Gastrocnemius medialis (tissue), 4 donors: ENCODE data around the gene HOATZ. TPM values are rescaled to one million over a fixed set of nuclear protein-coding genes. Genes with fewer than 3 reads are reported as not detected.

Experiments
- ATAC-seq, 2 donors: fragments of 150-250 bp; one replicate each; pipeline ENCODE4 v1.9.1; 2016
- DNase-seq, 2 donors: peaks; one replicate each; pipeline ENCODE4 v3.0.0-alpha.2; 2019
- H3K27ac ChIP-seq, 4 donors: fragments of 200-600 bp; sonication (generic); 1 replicate in 1 of 4; 2 replicates in 3 of 4; pipeline ENCODE4 v1.5.1; 2016 to 2018; ENCODE audit warnings: mild to moderate bottlenecking in 2 of 4, moderate library complexity in 1 of 4
- H3K27me3 ChIP-seq, 3 donors: fragments of 200-600 bp; sonication (generic) in 2 of 3; 1 replicate in 1 of 3; 2 replicates in 2 of 3; pipeline versions ENCODE4 v1.5.1 to v1.6.0; 2016 to 2019; ENCODE audit warnings: mild to moderate bottlenecking in 1 of 3, moderate library complexity in 1 of 3
- H3K36me3 ChIP-seq, 2 donors: fragments of 200-600 bp; sonication (generic) in 1 of 2; one replicate each; pipeline ENCODE4 v1.5.1; 2017 to 2018
- H3K4me1 ChIP-seq, 2 donors: fragments of 200-600 bp; sonication (generic) in 1 of 2; one replicate each; pipeline ENCODE4 v1.5.1; 2016 to 2017; ENCODE audit warnings: mild to moderate bottlenecking in 2 of 2
- H3K4me3 ChIP-seq, 4 donors: fragments of 200-600 bp; sonication (generic) in 3 of 4; 1 replicate in 1 of 4; 2 replicates in 3 of 4; pipeline ENCODE4 v1.5.1; 2016 to 2019; ENCODE audit warnings: mild to moderate bottlenecking in 2 of 4
- H3K9me3 ChIP-seq, 3 donors: fragments of 200-600 bp; sonication (generic) in 2 of 3; 1 replicate in 1 of 3; 2 replicates in 2 of 3; pipeline ENCODE4 v1.5.1; 2016 to 2019
- POLR2A ChIP-seq, 2 donors: fragments of 450-650 bp; IDR thresholded peaks; one replicate each; pipeline ENCODE4 v1.6.1; 2017; ENCODE audit warnings: antibody characterized with exemption in 2 of 2, mild to moderate bottlenecking in 2 of 2, moderate library complexity in 2 of 2
- in situ Hi-C, 4 donors: fragments of 200-750 bp; cut with MboI; loops; one replicate each; pipeline versions ENCODE4 v1.15.0 to v1.8.0; 2017; ENCODE audit warnings: low sequenced_read_pairs in 4 of 4
- intact Hi-C: fragments of 100-400 bp; cut with DNase I; formaldehyde crosslinking; loops from one replicate; pipeline ENCODE4 v1.15.1; 2023; ENCODE audit warnings: low total_unique reads
- total RNA-seq, 4 donors: library from RNA; depleted of rRNA; stranded (reverse); fragments of >200 nt; gene quantifications; one replicate each; pipeline versions ENCODE4 v1.1.0 to v1.2.3, GENCODE V29; 2016
- TF ChIP-seq, protein P1 (sequence below), 5 experiments: fragments of 450-650 bp in 3 of 5; fragments of 200-600 bp in 2 of 5; sonication (generic) in 2 of 5; IDR thresholded peaks in 4 of 5; conservative IDR thresholded peaks in 1 of 5; 1 replicate in 4 of 5; 2 replicates in 1 of 5; pipeline ENCODE4 v1.5.1; 2016 to 2019; ENCODE audit warnings: antibody characterized with exemption in 5 of 5, mild to moderate bottlenecking in 3 of 5, moderate library complexity in 3 of 5

The HOATZ gene
- total RNA-seq: not detected

DNA sequence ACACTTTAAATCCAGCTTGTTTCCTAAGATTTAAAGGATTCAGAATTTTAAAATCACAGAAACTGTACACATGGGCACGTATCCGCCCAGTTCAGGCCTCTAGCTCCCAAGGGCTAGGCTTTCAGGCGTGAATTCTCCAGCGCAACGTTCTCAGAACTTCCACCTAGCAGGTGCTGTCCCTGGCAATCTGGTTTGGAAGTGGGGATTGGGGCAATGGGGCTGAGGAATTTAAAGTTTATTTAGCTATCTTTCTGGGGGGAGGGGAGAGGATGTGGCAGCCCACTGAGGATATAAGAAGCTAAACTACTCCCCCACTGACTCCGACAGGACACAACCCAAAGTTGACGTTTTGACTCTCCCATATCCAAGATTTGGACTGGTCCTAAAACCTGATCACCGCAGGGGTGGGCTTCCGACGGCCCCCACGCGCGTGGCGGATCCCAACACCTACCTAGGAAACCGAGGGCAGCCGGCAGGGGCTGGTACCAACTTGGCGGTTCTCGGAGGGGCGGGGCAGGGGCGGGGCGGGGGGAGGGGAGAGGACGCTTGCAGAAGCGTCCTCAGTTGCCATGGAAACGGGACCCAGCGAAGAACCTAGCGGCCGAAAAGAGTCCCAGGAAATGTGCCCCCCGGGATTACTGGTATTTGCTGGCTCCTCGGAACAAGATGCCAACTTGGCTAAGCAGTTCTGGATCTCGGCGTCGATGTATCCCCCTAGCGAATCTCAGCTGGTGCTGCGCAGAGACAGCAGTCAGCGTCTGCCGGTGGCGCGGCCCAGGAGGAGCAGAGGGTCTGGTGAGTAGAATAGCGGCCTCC, at the start of gene HOATZ:
Gene HOATZ, plus strand, starts transcription at position 563 of the 816 bp plus-strand sequence. Its CDS starts 7 bp downstream, at position 570.
- Histone ChIP-seq H3K4me3 (no peak within 1 kb of the TSS), H3K4me1 (peaks cover 0 to 4% of the 10 kb centered on the region in 2 donors), H3K36me3 (no peaks in the 10 kb centered on the region), H3K9me3 (no peaks in the 10 kb centered on the region), H3K27me3 (peaks cover 29 to 40% (median 39%) of the 10 kb centered on the region in 3 donors), H3K27ac (no peak within 1 kb of the TSS)
- TF ChIP-seq POLR2A (IDR thresholded peaks at IDR 0.05): no peak
- TF ChIP-seq, protein P1, sequence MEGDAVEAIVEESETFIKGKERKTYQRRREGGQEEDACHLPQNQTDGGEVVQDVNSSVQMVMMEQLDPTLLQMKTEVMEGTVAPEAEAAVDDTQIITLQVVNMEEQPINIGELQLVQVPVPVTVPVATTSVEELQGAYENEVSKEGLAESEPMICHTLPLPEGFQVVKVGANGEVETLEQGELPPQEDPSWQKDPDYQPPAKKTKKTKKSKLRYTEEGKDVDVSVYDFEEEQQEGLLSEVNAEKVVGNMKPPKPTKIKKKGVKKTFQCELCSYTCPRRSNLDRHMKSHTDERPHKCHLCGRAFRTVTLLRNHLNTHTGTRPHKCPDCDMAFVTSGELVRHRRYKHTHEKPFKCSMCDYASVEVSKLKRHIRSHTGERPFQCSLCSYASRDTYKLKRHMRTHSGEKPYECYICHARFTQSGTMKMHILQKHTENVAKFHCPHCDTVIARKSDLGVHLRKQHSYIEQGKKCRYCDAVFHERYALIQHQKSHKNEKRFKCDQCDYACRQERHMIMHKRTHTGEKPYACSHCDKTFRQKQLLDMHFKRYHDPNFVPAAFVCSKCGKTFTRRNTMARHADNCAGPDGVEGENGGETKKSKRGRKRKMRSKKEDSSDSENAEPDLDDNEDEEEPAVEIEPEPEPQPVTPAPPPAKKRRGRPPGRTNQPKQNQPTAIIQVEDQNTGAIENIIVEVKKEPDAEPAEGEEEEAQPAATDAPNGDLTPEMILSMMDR (IDR thresholded peaks at IDR 0.05 in 4 of 5, conservative IDR thresholded peaks at IDR 0.05 in 1 of 5): no peak
- intact Hi-C loops (no loop called here), in situ Hi-C loops (no loop called here)
- DNase-seq (no peak), ATAC-seq (no peak)

DNA sequence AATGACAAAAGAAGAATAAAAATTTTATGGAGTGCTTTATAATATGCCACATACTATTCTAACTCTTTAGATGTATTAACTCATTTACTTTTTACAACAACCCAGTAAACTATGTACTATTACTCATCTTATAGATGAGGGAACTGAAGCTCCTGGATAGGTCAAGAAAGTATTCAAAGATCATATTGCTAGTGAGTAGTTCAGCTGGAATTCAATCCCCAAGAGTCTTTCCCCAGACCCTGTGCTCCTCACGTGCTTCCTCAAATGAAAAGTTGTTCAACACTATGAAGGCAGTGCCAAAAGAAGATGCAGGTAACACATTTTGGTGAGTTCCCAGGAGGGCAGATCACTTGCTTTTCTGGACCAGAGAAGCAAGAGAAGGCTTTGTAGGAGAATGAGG, 49.2 kb upstream of the HOATZ start:
- in situ Hi-C loops: no loop called here
- Histone ChIP-seq H3K9me3 (no peaks in the 10 kb centered on the region), H3K27me3 (peaks cover 0 to 3% (median 0%) of the 10 kb centered on the region in 3 donors), H3K27ac (no peak overlapping the region), H3K4me1 (no peaks in the 10 kb centered on the region), H3K36me3 (no peaks in the 10 kb centered on the region), H3K4me3 (no peak overlapping the region)
- no peak for ATAC-seq
- TF ChIP-seq, protein P1 (IDR thresholded peaks at IDR 0.05 in 4 of 5, conservative IDR thresholded peaks at IDR 0.05 in 1 of 5): no peak
- no peak for TF ChIP-seq POLR2A (IDR thresholded peaks at IDR 0.05)
- intact Hi-C loops: no loop called here
- no peak for DNase-seq

DNA sequence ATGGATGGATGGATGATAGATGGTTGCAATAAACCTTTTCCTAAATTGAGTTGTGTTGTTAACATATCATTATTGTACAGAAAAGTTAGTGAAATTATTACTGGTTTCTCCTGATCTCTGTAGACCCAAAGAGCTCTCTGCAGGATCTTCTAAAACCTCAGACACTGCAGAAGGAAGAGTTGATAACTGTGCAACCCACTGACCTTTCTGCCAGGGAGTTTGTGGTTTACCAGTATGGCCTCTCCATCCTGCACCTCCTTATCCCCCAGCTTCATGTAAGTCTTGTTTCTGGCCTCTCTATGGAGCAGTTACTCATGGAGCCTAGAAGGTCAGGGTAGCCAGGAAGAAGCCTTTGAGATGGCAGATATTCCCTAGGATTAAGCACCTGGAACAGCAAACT, 48.0 kb upstream of the HOATZ start:
- Histone ChIP-seq H3K9me3 (no peaks in the 10 kb centered on the region), H3K4me3 (no peak overlapping the region), H3K36me3 (no peaks in the 10 kb centered on the region), H3K27ac (no peak overlapping the region), H3K27me3 (no peaks in the 10 kb centered on the region), H3K4me1 (no peaks in the 10 kb centered on the region)
- in situ Hi-C loops (no loop called here), intact Hi-C loops (no loop called here)
- ATAC-seq (no peak), DNase-seq (no peak)
- TF ChIP-seq, protein P1 (IDR thresholded peaks at IDR 0.05 in 4 of 5, conservative IDR thresholded peaks at IDR 0.05 in 1 of 5): no peak
- no peak for TF ChIP-seq POLR2A (IDR thresholded peaks at IDR 0.05)

DNA sequence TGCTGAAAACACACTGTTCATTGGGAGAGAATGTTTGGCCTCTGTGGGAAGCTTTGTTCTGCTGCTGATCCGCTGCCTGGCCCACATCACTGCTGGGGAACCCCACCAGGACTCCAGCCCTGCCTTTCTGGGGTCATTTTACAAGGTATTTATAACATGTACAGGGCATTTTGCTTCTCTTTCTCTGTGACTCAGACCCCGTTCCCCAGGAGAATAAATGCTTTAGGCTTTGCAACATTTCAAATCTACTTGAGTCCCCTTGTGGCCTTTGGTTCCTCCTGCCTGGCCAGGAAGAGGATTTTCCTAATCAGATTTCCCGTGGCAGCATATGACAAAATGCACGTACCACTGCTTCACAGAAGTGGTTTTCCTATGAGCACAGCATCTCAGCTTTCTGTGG, 45.4 kb upstream of the HOATZ start:
- Histone ChIP-seq H3K4me3 (no peak overlapping the region), H3K4me1 (no peaks in the 10 kb centered on the region), H3K27me3 (no peaks in the 10 kb centered on the region), H3K36me3 (no peaks in the 10 kb centered on the region), H3K27ac (no peak overlapping the region), H3K9me3 (no peaks in the 10 kb centered on the region)
- TF ChIP-seq, protein P1 (IDR thresholded peaks at IDR 0.05 in 4 of 5, conservative IDR thresholded peaks at IDR 0.05 in 1 of 5): no peak
- TF ChIP-seq POLR2A (IDR thresholded peaks at IDR 0.05): no peak
- intact Hi-C loops: no loop called here
- DNase-seq (no peak), ATAC-seq (no peak)
- in situ Hi-C loops: no loop called here
